ENCODE results near the gene LANCL1. TPM values are rescaled to one million over a fixed set of nuclear protein-coding genes. Genes with fewer than 3 reads are reported as not detected.

Gene LANCL1
- total RNA-seq, 4 donors from 2014 or later = 32.1 to 39.2 (median 35.3) TPM

GRCh38 chr2:210429403-210430137 is 47.0 kb downstream of the LANCL1 start:
- TF ChIP-seq, protein P1, sequence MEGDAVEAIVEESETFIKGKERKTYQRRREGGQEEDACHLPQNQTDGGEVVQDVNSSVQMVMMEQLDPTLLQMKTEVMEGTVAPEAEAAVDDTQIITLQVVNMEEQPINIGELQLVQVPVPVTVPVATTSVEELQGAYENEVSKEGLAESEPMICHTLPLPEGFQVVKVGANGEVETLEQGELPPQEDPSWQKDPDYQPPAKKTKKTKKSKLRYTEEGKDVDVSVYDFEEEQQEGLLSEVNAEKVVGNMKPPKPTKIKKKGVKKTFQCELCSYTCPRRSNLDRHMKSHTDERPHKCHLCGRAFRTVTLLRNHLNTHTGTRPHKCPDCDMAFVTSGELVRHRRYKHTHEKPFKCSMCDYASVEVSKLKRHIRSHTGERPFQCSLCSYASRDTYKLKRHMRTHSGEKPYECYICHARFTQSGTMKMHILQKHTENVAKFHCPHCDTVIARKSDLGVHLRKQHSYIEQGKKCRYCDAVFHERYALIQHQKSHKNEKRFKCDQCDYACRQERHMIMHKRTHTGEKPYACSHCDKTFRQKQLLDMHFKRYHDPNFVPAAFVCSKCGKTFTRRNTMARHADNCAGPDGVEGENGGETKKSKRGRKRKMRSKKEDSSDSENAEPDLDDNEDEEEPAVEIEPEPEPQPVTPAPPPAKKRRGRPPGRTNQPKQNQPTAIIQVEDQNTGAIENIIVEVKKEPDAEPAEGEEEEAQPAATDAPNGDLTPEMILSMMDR (IDR thresholded peaks at IDR 0.05; ENCODE audit: low read depth) = no peak

- TF ChIP-seq, protein P1 (IDR thresholded peaks at IDR 0.05; ENCODE audit: low read depth) = no peak
Observed at GRCh38 chr2:210428393-210429179, 48.0 kb downstream of the LANCL1 start.

DNA sequence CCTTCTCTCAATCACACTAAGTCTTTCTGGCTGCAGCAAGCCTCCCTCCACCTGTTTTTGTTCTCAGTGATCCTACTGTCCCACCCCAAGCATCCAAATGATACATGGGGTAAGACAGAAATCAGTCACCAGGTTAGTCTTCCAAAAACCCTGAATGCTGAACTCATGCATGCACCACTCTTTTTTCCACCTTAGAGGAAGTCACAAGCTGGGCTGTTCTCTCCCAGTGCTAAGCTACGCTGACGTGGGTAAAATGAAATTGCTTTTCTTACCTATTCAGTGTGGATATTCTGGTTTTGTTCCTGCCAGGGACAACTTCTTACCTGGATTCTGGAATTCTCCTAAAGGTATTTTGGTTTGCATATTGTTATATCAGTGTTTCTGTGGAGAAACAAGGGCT is 54.2 kb downstream of the LANCL1 start:
- TF ChIP-seq, protein P1 (IDR thresholded peaks at IDR 0.05; ENCODE audit: low read depth) = no peak

GRCh38 chr2:210421916-210422315 is 54.6 kb downstream of the LANCL1 start:
- TF ChIP-seq, protein P1 (IDR thresholded peaks at IDR 0.05; ENCODE audit: low read depth) = no peak

GRCh38 chr2:210412660-210413059 is 63.9 kb downstream of the LANCL1 start:
- TF ChIP-seq, protein P1 (IDR thresholded peaks at IDR 0.05; ENCODE audit: low read depth) = no peak

- TF ChIP-seq, protein P1 (IDR thresholded peaks at IDR 0.05; ENCODE audit: low read depth) = no peak
Observed at GRCh38 chr2:210410542-210410941, 66.0 kb downstream of the LANCL1 start.

- TF ChIP-seq, protein P1 (IDR thresholded peaks at IDR 0.05; ENCODE audit: low read depth) = no peak
Observed at GRCh38 chr2:210399440-210400041, 77.0 kb downstream of the LANCL1 start.
